Mucosa of descending colon (tissue), 3 donors: Measurements from ENCODE around the gene CXCL5. TPM values are rescaled to one million over a fixed set of nuclear protein-coding genes. Genes with fewer than 3 reads are reported as not detected.
"Not testable (repeated sequence)": the region's sequence is repeated elsewhere in the genome, so short reads cannot be mapped to it uniquely, and the experiment has no call there.

Source experiments
- ATAC-seq: fragments of 200-7000 bp; cut with Tn5 transposase; one replicate; pipeline ENCODE4 v1.9.1; 2020; ENCODE audit warnings: mild to moderate bottlenecking, moderate library complexity
- DNase-seq, 3 donors: peaks; one replicate each; pipeline ENCODE4 v3.0.0-alpha.2; 2020
- H3K36me3 ChIP-seq: fragments of 200-600 bp; one replicate; pipeline ENCODE4 v1.8.0; 2021; ENCODE audit warnings: low read depth, mild to moderate bottlenecking
- H3K4me1 ChIP-seq: fragments of 200-600 bp; one replicate; pipeline ENCODE4 v1.8.0; 2021; ENCODE audit warnings: low read depth, mild to moderate bottlenecking
- H3K4me3 ChIP-seq: fragments of 200-600 bp; one replicate; pipeline ENCODE4 v1.8.0; 2021; ENCODE audit warnings: mild to moderate bottlenecking
- H3K9me3 ChIP-seq: fragments of 200-600 bp; one replicate; pipeline ENCODE4 v1.8.0; 2021; ENCODE audit warnings: mild to moderate bottlenecking
- CTCF ChIP-seq: fragments of 200-600 bp; IDR thresholded peaks from one replicate; pipeline ENCODE4 v1.8.0; 2022; ENCODE audit warnings: antibody characterized with exemption, mild to moderate bottlenecking
- intact Hi-C, 2 donors: fragments of 100-400 bp; cut with DNase I in 1 of 2; cut with micrococcal nuclease in 1 of 2; formaldehyde crosslinking; loops; one replicate each; pipeline versions ENCODE4 v1.11.0 to v1.11.1; 2022; cut with DNase I, micrococcal nuclease
- total RNA-seq, 3 donors: library from RNA; stranded (reverse); fragmentation: NEBNext Ultra II Directional in 2 of 3; extraction: Animal tissue kit (Norgen Biotek cat#: 25700) in 2 of 3; gene quantifications; one replicate each; pipeline versions ENCODE4 v1.2.1 to v1.2.4, GENCODE V29; 2021 to 2023
- donor health status: DM: no; HTN: no; CAD: no; lungs with moderate emphysema.
- donor health status: DM: no; HTN: no; CAD: no.
- donor health status: DM: no; HTN: yes; CAD: no.

The CXCL5 gene
- total RNA-seq, 3 donors from 2014 or later = 0.14 TPM; not detected in 2

DNA sequence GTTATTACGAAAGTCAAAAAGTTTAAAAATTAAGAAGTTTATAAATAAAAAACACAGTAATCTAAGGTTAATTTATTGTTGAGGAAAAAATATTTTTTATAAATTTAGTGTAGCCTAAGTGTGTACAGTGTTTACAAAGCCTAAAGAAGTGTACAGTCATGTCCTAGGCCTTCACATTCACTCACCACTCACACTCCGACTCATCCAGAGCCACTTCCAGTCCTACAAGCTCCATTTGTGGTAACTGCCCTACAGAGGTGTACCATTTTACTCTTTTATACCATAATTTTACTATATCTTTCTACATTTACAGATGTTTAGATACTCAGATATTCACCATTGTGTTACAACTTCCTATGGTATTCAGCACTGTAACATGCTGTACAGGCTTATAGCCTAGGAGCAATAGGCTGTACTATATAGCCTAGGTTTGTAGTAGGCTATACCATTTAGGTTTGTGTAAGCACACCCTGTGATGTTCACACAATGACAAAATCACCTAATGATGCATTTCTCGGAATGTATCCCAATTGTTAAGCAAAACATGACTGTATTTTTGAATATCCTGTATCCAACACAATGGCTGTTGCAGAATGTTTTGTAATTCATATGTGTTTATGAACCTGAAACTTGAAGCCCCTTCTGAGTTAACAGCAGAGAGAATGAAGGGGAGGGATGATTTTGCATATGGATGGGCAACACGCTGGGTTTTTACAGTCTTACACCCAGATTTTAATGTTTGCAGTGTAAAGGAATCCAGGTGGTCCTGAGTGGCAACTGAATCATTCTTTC is 13.5 kb downstream of the CXCL5 start:
- Histone ChIP-seq H3K9me3 (no peaks in the 10 kb centered on the region), H3K36me3 (no peaks in the 10 kb centered on the region), H3K4me1 (no peaks in the 10 kb centered on the region), H3K4me3 (no peak overlapping the region)
- intact Hi-C loops = no loop called here
- no peak for DNase-seq
- no peak for TF ChIP-seq CTCF
- no peak for ATAC-seq

- ATAC-seq = not testable (repeated sequence)
Measured at GRCh38 chr4:73981175-73981574, 17.3 kb downstream of the CXCL5 start.

DNA sequence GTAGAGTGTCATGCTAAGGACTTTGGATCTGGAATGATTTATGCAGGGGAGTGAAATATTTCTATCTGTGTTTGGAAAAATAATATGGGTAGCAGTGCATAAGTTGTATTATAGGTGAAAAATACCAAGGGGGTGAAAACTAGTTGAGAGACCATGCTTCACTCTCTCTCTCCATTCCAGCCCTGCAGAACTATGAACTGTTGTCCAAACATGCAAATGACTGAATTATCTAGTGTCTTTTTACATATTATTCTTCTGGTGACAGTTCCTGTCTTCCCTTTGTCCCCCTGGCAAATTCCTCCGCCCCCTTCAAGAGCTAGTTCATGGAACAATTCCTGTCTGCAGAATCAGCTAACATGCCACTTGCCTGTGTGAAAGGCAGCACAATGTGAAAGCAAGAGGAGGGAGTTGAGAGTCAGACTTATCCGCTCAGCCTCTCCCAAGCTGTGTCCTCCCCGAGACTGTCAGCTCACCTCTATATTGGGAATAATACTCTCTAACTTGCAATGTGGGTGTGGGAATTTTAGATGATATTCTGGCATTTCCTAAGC is 19.0 kb downstream of the CXCL5 start:
- intact Hi-C loops = no loop called here
- H3K4me3 ChIP-seq = no peak overlapping the region
- DNase-seq (no peak), ATAC-seq (no peak)
- no peaks in the 10 kb centered on the region for H3K9me3 ChIP-seq
- H3K36me3 ChIP-seq = no peaks in the 10 kb centered on the region
- no peaks in the 10 kb centered on the region for H3K4me1 ChIP-seq
- TF ChIP-seq CTCF = no peak

More at GRCh38 chr4:73981175-73981574, 17.3 kb downstream of the CXCL5 start:
- H3K9me3 ChIP-seq, intact Hi-C loops, H3K4me3 ChIP-seq, H3K4me1 ChIP-seq, H3K36me3 ChIP-seq, DNase-seq: not testable (repeated sequence)

GRCh38 chr4:73978886-73979285 is 19.6 kb downstream of the CXCL5 start:
- no peaks in the 10 kb centered on the region for H3K36me3 ChIP-seq
- peak; percentile 49 for ATAC-seq
- intact Hi-C loops = no loop called here

GRCh38 chr4:73976716-73977115 is 21.8 kb downstream of the CXCL5 start:
- ATAC-seq = no peak
- Histone ChIP-seq H3K36me3 (no peaks in the 10 kb centered on the region), H3K4me1 (no peaks in the 10 kb centered on the region), H3K4me3 (no peak overlapping the region), H3K9me3 (peaks cover 5% of the 10 kb centered on the region)
- intact Hi-C loops = no loop called here
- DNase-seq = no peak
- no peak for TF ChIP-seq CTCF

More at GRCh38 chr4:73978886-73979285, 19.6 kb downstream of the CXCL5 start:
- Histone ChIP-seq H3K4me1 (no peaks in the 10 kb centered on the region), H3K4me3 (no peak overlapping the region), H3K9me3 (no peaks in the 10 kb centered on the region)
- no peak for DNase-seq
- TF ChIP-seq CTCF = no peak

- H3K4me1 ChIP-seq = no peaks in the 10 kb centered on the region
- DNase-seq (no peak), ATAC-seq (no peak)
- peaks cover 6% of the 10 kb centered on the region for H3K9me3 ChIP-seq
- TF ChIP-seq CTCF = no peak
- intact Hi-C loops = no loop called here
- H3K4me3 ChIP-seq = no peak overlapping the region
- no peaks in the 10 kb centered on the region for H3K36me3 ChIP-seq
Measured at GRCh38 chr4:73976217-73976616, 22.3 kb downstream of the CXCL5 start.
